ENCODE measurements around the gene C1QTNF5. TPM values are rescaled to one million over a fixed set of nuclear protein-coding genes. Genes with fewer than 3 reads are reported as not detected.

The C1QTNF5 gene
- total RNA-seq, 4 donors from 2014 or later, result 5.3 to 18.8 (median 10.3) TPM

GRCh38 chr11:119290894-119291497 is 49.7 kb downstream of the C1QTNF5 start:
- H3K9me3 ChIP-seq, result peaks cover 0 to 17% (median 8%) of the 10 kb centered on the region in 3 donors
- TF ChIP-seq POLR2A (IDR thresholded peaks at IDR 0.05), result no peak
- TF ChIP-seq, protein P1, sequence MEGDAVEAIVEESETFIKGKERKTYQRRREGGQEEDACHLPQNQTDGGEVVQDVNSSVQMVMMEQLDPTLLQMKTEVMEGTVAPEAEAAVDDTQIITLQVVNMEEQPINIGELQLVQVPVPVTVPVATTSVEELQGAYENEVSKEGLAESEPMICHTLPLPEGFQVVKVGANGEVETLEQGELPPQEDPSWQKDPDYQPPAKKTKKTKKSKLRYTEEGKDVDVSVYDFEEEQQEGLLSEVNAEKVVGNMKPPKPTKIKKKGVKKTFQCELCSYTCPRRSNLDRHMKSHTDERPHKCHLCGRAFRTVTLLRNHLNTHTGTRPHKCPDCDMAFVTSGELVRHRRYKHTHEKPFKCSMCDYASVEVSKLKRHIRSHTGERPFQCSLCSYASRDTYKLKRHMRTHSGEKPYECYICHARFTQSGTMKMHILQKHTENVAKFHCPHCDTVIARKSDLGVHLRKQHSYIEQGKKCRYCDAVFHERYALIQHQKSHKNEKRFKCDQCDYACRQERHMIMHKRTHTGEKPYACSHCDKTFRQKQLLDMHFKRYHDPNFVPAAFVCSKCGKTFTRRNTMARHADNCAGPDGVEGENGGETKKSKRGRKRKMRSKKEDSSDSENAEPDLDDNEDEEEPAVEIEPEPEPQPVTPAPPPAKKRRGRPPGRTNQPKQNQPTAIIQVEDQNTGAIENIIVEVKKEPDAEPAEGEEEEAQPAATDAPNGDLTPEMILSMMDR (IDR thresholded peaks at IDR 0.05), result no peak
- no peak overlapping the region for H3K4me3 ChIP-seq
- DNase-seq, result no peak
- H3K4me1 ChIP-seq, result no peaks in the 10 kb centered on the region
- no peaks in the 10 kb centered on the region for H3K27me3 ChIP-seq
- intact Hi-C loops (cut with DNase I), result loop anchor here (10.0 kb wide), 1 partner anchor 86 kb away; the partner anchor contains the start of gene CBL
- H3K27ac ChIP-seq, result no peak overlapping the region
- peaks cover 0 to 80% (median 0%) of the 10 kb centered on the region in 3 donors for H3K36me3 ChIP-seq
- WGBS, 2 donors, result 96 to 99% methylated on average over 9 to 10 of the region's 10 CpGs

Small RNA genes within 50 kb of the gene (small RNA-seq; reads per million reads assigned to genes)
- gene RF01225 (0 reads per million in 4 donors), gene RNU6-262P (0 reads per million in 4 donors)

Other genes starting within 250 kb of the C1QTNF5 start
- gene DPAGT1, start 239.0 kb downstream of the C1QTNF5 start, total RNA-seq, result 10 to 100 TPM; 18.5 to 29.9 (median 26.7) TPM
- 10 to 100 TPM in 1 of 4 donors, 1 to 10 TPM in 3; 5.1 to 12.8 (median 8.0) TPM for gene C2CD2L, start 233.5 kb downstream of the C1QTNF5 start, total RNA-seq
- gene HINFP, start 219.3 kb downstream of the C1QTNF5 start, total RNA-seq, result 10 to 100 TPM in 3 of 4 donors, 1 to 10 TPM in 1; 7.0 to 33.2 (median 13.9) TPM
- gene ABCG4, start 191.8 kb downstream of the C1QTNF5 start, total RNA-seq, result under 1 TPM; 0.15 to 0.94 (median 0.39) TPM
- gene NLRX1, start 172.2 kb downstream of the C1QTNF5 start, total RNA-seq, result 10 to 100 TPM; 31.5 to 83.3 (median 67.5) TPM
- gene NHERF4, start 155.4 kb downstream of the C1QTNF5 start, total RNA-seq, result under 1 TPM in 1 of 4 donors, not detected in 3; under 0.01 TPM
- 10 to 100 TPM in 3 of 4 donors, 1 to 10 TPM in 1; 9.9 to 14.2 (median 12.4) TPM for gene CBL, start 134.5 kb downstream of the C1QTNF5 start, total RNA-seq
- 100 to 1,000 TPM in 2 of 4 donors, 10 to 100 TPM in 2; 20.8 to 169 (median 80.9) TPM for gene MCAM, start 23.8 kb downstream of the C1QTNF5 start, total RNA-seq
- 10 to 100 TPM; 10.5 to 17.9 (median 12.2) TPM for gene RNF26, start 6.4 kb downstream of the C1QTNF5 start, total RNA-seq
- gene MFRP, start 5.8 kb upstream of the C1QTNF5 start, total RNA-seq, result not detected
- 1 to 10 TPM; 1.9 to 9.6 (median 4.8) TPM for gene USP2, start 40.8 kb upstream of the C1QTNF5 start, total RNA-seq
- gene THY1, start 82.3 kb upstream of the C1QTNF5 start, total RNA-seq, result 1 to 10 TPM in 3 of 4 donors, under 1 TPM in 1; 0.57 to 7.6 (median 2.9) TPM